Fibroblast of lung (primary cell): ENCODE data around the gene TNFRSF19. TPM values are rescaled to one million over a fixed set of nuclear protein-coding genes. Genes with fewer than 3 reads are reported as not detected.

Experiments used
- DNase-seq, 2 donors: peaks; one replicate each; pipeline versions ENCODE4 v3.0.0 to v3.0.0-alpha.2; 2010; ENCODE audit warnings: low read depth in 2 of 2
- H2AFZ ChIP-seq: 2 replicates; pipeline ENCODE4 v1.5.1; 2012; ENCODE audit warnings: low read length, control low read depth, inconsistent platforms
- H3K27ac ChIP-seq: 2 replicates; pipeline ENCODE4 v1.5.1; 2011; ENCODE audit warnings: low read length, control low read depth; ENCODE audit not compliant: insufficient read depth
- H3K27me3 ChIP-seq: 2 replicates; pipeline ENCODE4 v1.5.1; 2011; ENCODE audit warnings: mild to moderate bottlenecking, low read length; ENCODE audit not compliant: control insufficient read depth, insufficient read depth
- H3K36me3 ChIP-seq: 2 replicates; pipeline ENCODE4 v1.5.1; 2011; ENCODE audit warnings: low read length; ENCODE audit not compliant: control insufficient read depth, insufficient read depth
- H3K4me1 ChIP-seq: 2 replicates; pipeline ENCODE4 v1.5.1; 2011; ENCODE audit warnings: low read length; ENCODE audit not compliant: control insufficient read depth, insufficient read depth; ENCODE audit errors: extremely low read depth
- H3K4me2 ChIP-seq: 2 replicates; pipeline ENCODE4 v1.5.1; 2011; ENCODE audit warnings: low read length, control low read depth; ENCODE audit not compliant: insufficient read depth; ENCODE audit errors: extremely low read depth
- H3K4me3 ChIP-seq, 4 experiments: fragments of 200-600 bp in 1 of 4; sonication (generic) in 1 of 4; replicated peaks in 1 of 4; 2 replicates each; pipeline ENCODE4 v1.5.1; 2011 to 2016; ENCODE audit warnings: low read length in 4 of 4, low read depth in 3 of 4, mild to moderate bottlenecking in 3 of 4, control low read depth in 2 of 4, inconsistent platforms in 1 of 4, mixed read lengths in 1 of 4; ENCODE audit not compliant: insufficient read depth in 1 of 4; ENCODE audit errors: control extremely low read depth in 1 of 4
- H3K79me2 ChIP-seq: 2 replicates; pipeline ENCODE4 v1.5.1; 2012; ENCODE audit warnings: mild to moderate bottlenecking, low read length, inconsistent platforms; ENCODE audit not compliant: control insufficient read depth, insufficient read depth
- H3K9ac ChIP-seq: 2 replicates; pipeline ENCODE4 v1.5.1; 2011; ENCODE audit warnings: mild to moderate bottlenecking, low read length, control low read depth; ENCODE audit not compliant: insufficient read depth
- H3K9me3 ChIP-seq: 2 replicates; pipeline ENCODE4 v1.5.1; 2012; ENCODE audit warnings: low read depth, low read length; ENCODE audit not compliant: control insufficient read depth, insufficient read depth
- H4K20me1 ChIP-seq: 2 replicates; pipeline ENCODE4 v1.5.1; 2011; ENCODE audit warnings: low read length; ENCODE audit not compliant: control insufficient read depth, insufficient read depth; ENCODE audit errors: extremely low read depth
- EZH2 ChIP-seq: IDR thresholded peaks from 2 replicates; pipeline ENCODE4 v1.5.1; 2012; ENCODE audit warnings: low read length, control low read depth, mild to moderate bottlenecking; ENCODE audit errors: missing control alignments
- polyA plus RNA-seq, 2 donors: library from polyadenylated mRNA; depleted of rRNA in 1 of 2; stranded (reverse) in 1 of 2; unstranded in 1 of 2; fragments of >200 nt; gene quantifications; 2 replicates each; pipeline ENCODE4 v1.2.1, GENCODE V29; 2011 to 2012; ENCODE audit warnings: missing spikeins in 1 of 2
- total RNA-seq: library from RNA; depleted of rRNA; stranded (reverse); fragments of >200 nt; gene quantifications from 2 replicates; pipeline ENCODE4 v1.2.1, GENCODE V29; 2014
- TF ChIP-seq, protein P1 (sequence below), 2 donors: IDR thresholded peaks in 1 of 2; conservative IDR thresholded peaks in 1 of 2; 1 replicate in 1 of 2; 2 replicates in 1 of 2; pipeline ENCODE4 v1.5.1; 2011 to 2012; ENCODE audit warnings: low read length in 2 of 2, control low read depth in 1 of 2, inconsistent platforms in 1 of 2, low read depth in 1 of 2, mild to moderate bottlenecking in 1 of 2

Gene TNFRSF19
- total and polyA plus RNA-seq, 2 donors (not counting 1 experiment from before 2014, with no cell fraction given), result 260 to 330 TPM

DNA sequence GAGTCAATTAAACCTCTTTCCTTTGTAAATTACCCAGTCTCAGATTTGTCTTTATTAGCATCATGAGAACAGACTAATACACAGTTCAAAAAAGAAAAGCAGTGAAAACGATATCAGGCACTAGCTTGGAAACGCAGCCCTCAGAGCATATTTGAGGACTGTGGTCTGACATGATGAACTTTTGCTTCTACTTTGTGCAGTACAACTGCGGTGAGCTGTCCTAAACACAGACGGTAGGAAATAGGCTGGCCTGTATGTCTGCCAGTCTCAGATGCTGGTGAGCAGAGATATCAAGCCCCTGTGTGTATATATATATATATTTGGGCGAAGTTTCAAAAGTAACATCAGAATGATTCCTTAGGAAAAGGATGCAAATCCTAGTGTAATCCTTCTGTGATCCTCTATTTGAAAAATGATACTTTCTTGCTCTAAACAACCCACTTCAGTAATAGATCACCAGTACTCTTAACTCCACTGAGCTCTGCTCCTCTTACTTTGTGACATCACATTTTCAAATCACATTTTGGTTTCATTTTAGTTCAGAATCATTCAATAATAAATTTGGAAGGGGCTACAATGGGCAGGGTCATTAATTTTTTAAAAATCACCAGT lies 74.4 kb downstream of the TNFRSF19 start:
- Histone ChIP-seq H3K4me3 (no peak overlapping the region), H3K4me2 (no peak overlapping the region), H3K9ac (no peak overlapping the region), H4K20me1 (no peaks in the 10 kb centered on the region), H3K79me2 (no peaks in the 10 kb centered on the region), H3K27ac (no peak overlapping the region), H2AFZ (no peak overlapping the region), H3K4me1 (no peaks in the 10 kb centered on the region), H3K27me3 (no peaks in the 10 kb centered on the region), H3K36me3 (no peaks in the 10 kb centered on the region), H3K9me3 (no peaks in the 10 kb centered on the region)
- TF ChIP-seq EZH2, result no peak
- TF ChIP-seq, protein P1, sequence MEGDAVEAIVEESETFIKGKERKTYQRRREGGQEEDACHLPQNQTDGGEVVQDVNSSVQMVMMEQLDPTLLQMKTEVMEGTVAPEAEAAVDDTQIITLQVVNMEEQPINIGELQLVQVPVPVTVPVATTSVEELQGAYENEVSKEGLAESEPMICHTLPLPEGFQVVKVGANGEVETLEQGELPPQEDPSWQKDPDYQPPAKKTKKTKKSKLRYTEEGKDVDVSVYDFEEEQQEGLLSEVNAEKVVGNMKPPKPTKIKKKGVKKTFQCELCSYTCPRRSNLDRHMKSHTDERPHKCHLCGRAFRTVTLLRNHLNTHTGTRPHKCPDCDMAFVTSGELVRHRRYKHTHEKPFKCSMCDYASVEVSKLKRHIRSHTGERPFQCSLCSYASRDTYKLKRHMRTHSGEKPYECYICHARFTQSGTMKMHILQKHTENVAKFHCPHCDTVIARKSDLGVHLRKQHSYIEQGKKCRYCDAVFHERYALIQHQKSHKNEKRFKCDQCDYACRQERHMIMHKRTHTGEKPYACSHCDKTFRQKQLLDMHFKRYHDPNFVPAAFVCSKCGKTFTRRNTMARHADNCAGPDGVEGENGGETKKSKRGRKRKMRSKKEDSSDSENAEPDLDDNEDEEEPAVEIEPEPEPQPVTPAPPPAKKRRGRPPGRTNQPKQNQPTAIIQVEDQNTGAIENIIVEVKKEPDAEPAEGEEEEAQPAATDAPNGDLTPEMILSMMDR (conservative IDR thresholded peaks at IDR 0.05 in 1 of 2, IDR thresholded peaks at IDR 0.05 in 1 of 2; ENCODE audit: low read depth in 1 of 2, low read length in 2 of 2), result no peak
- peak; percentile 64 to 90 for DNase-seq

DNA sequence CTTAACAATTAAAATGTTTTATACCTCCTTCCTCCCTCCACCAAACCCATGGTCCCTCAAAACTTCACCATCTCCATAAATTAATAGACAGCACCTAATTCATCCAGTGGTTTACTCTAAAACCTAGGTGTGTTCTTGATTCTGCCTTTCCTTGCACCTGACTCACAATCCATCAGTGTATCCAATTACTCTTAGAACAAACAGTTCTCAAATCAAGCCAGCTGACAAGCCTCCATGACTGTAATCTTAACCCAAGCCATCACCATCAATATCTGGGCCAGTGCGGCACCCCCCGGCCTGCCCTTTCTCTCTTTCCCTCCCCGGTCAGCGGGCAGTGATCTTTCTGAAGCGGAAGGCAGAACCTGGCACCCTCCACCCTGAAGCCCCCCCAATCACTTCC lies 75.6 kb downstream of the TNFRSF19 start:
- no peak overlapping the region for H3K9ac ChIP-seq
- no peak overlapping the region for H3K4me3 ChIP-seq
- no peaks in the 10 kb centered on the region for H4K20me1 ChIP-seq
- H3K4me1 ChIP-seq, result no peaks in the 10 kb centered on the region
- TF ChIP-seq, protein P1 (conservative IDR thresholded peaks at IDR 0.05 in 1 of 2, IDR thresholded peaks at IDR 0.05 in 1 of 2; ENCODE audit: low read depth in 1 of 2, low read length in 2 of 2), result no peak
- TF ChIP-seq EZH2, result no peak
- no peak overlapping the region for H3K4me2 ChIP-seq
- DNase-seq, result no peak
- no peak overlapping the region for H3K27ac ChIP-seq
- no peaks in the 10 kb centered on the region for H3K36me3 ChIP-seq
- no peaks in the 10 kb centered on the region for H3K9me3 ChIP-seq
- peaks cover 3% of the 10 kb centered on the region for H3K79me2 ChIP-seq
- no peak overlapping the region for H2AFZ ChIP-seq
- no peaks in the 10 kb centered on the region for H3K27me3 ChIP-seq

DNA sequence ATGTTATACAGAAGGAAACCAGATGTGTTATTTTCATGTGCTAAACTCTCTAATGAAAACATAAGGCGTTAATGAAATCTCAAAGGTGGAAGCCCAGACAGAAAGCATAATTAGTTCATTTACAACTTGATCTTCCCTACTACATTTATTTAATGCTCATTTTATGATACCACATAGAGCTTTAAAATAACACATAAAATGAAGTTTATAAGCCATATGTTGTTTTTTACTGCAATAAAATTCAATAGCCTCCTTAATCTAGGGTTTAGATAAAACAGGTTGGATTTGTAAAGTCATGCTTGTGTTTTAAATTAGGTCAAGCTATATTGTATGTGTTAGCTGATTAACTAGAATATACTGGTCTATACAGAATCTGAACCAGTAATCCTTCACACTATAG lies 81.2 kb downstream of the TNFRSF19 start:
- no peaks in the 10 kb centered on the region for H3K36me3 ChIP-seq
- H3K4me1 ChIP-seq, result peaks cover 24% of the 10 kb centered on the region
- H3K79me2 ChIP-seq, result peaks cover 6% of the 10 kb centered on the region
- no peak overlapping the region for H3K27ac ChIP-seq
- H4K20me1 ChIP-seq, result no peaks in the 10 kb centered on the region
- TF ChIP-seq, protein P1 (conservative IDR thresholded peaks at IDR 0.05 in 1 of 2, IDR thresholded peaks at IDR 0.05 in 1 of 2; ENCODE audit: low read depth in 1 of 2, low read length in 2 of 2), result no peak
- TF ChIP-seq EZH2, result no peak
- no peak overlapping the region for H3K9ac ChIP-seq
- H3K4me3 ChIP-seq, result no peak overlapping the region
- DNase-seq, result no peak
- H3K9me3 ChIP-seq, result no peaks in the 10 kb centered on the region
- H2AFZ ChIP-seq, result no peak overlapping the region
- H3K4me2 ChIP-seq, result no peak overlapping the region
- no peaks in the 10 kb centered on the region for H3K27me3 ChIP-seq
